Ovary (tissue), 3 donors: ENCODE measurements around the gene CALHM1.

Experiments
- CTCF ChIP-seq, 3 donors: fragments of 450-650 bp in 2 of 3; fragments of 200-600 bp in 1 of 3; IDR thresholded peaks; one replicate each; pipeline versions ENCODE4 v1.5.1 to v1.8.0; 2016 to 2022; ENCODE audit warnings: antibody characterized with exemption in 3 of 3, mild to moderate bottlenecking in 1 of 3
- POLR2A ChIP-seq: fragments of 450-650 bp; IDR thresholded peaks from one replicate; pipeline ENCODE4 v1.6.1; 2017; ENCODE audit warnings: antibody characterized with exemption, mild to moderate bottlenecking, moderate library complexity
- donor health status: DM: no; HTN: no; CAD: no.

- no peak for TF ChIP-seq CTCF (IDR thresholded peaks at IDR 0.05)
- no peak for TF ChIP-seq POLR2A
Observed at GRCh38 chr10:103465411-103466179, 6.9 kb upstream of the CALHM1 start.
